ENCODE measurements around the gene HSFY2.
"Not testable (repeated sequence)": the region's sequence is repeated elsewhere in the genome, so short reads cannot be mapped to it uniquely, and the experiment has no call there.

Gene HSFY2

GRCh38 chrY:18773635-18774034, at the start of gene HSFY2:
HSFY2 (minus strand) TSS chrY:18773735; CDS start chrY:18773618, 117 bp downstream.
- not testable (repeated sequence) for DNase-seq (ENCODE audit: low read depth)

- not testable (repeated sequence) for DNase-seq (ENCODE audit: low read depth)
These were observed 42.2 kb upstream of the HSFY2 start for GRCh38 chrY:18815751-18816150.

GRCh38 chrY:18788757-18789406, 15.3 kb upstream of the HSFY2 start:
- DNase-seq (ENCODE audit: low read depth) = not testable (repeated sequence)

GRCh38 chrY:18754077-18754476, 19.5 kb downstream of the HSFY2 start:
- not testable (repeated sequence) for DNase-seq (ENCODE audit: low read depth)

- not testable (repeated sequence) for DNase-seq (ENCODE audit: low read depth)
These were observed 20.3 kb downstream of the HSFY2 start for GRCh38 chrY:18753133-18753815.

- DNase-seq (ENCODE audit: low read depth) = not testable (repeated sequence)
These were observed 49.8 kb downstream of the HSFY2 start for GRCh38 chrY:18723714-18724113.
